Thoracic aorta (tissue), 2 donors: Measurements from ENCODE around the gene HOXA6. TPM values are rescaled to one million over a fixed set of nuclear protein-coding genes. Genes with fewer than 3 reads are reported as not detected.
A peak's percentile ranks its signal among the peaks of the same experiment; 100 is the strongest.

Experiments
- ATAC-seq: fragments of 150-250 bp; one replicate; pipeline ENCODE4 v1.8.0; 2017; ENCODE audit warnings: low read depth; ENCODE audit not compliant: insufficient number of reproducible peaks, low FRiP score
- DNase-seq: peaks from one replicate; pipeline ENCODE4 v3.0.0-alpha.2; 2020; ENCODE audit warnings: low spot score
- H3K27ac ChIP-seq, 2 donors: fragments of 200-600 bp; sonication (generic); 1 replicate in 1 of 2; 2 replicates in 1 of 2; pipeline ENCODE4 v1.5.1; 2016; ENCODE audit warnings: mild to moderate bottlenecking in 2 of 2, moderate library complexity in 2 of 2
- H3K27me3 ChIP-seq: fragments of 200-600 bp; sonication (generic); replicated peaks from 2 replicates; pipeline ENCODE4 v1.6.0; 2016; ENCODE audit warnings: mild to moderate bottlenecking; ENCODE audit not compliant: insufficient read depth
- H3K36me3 ChIP-seq: fragments of 200-600 bp; sonication (generic); one replicate; pipeline ENCODE4 v1.5.1; 2016
- H3K4me1 ChIP-seq, 2 donors: fragments of 200-600 bp; sonication (generic); 1 replicate in 1 of 2; 2 replicates in 1 of 2; pipeline versions ENCODE4 v1.5.1 to v1.6.0; 2016; ENCODE audit warnings: low read depth in 2 of 2, mild to moderate bottlenecking in 1 of 2; ENCODE audit not compliant: control insufficient read depth in 1 of 2
- H3K4me3 ChIP-seq: fragments of 200-600 bp; sonication (generic); 2 replicates; pipeline ENCODE4 v1.5.1; 2016; ENCODE audit warnings: mild to moderate bottlenecking
- H3K9me3 ChIP-seq: fragments of 200-600 bp; sonication (generic); 2 replicates; pipeline ENCODE4 v1.5.1; 2016
- total RNA-seq, 2 donors: library from RNA; depleted of rRNA; stranded (reverse); fragments of >200 nt; gene quantifications; one replicate each; pipeline versions ENCODE4 v1.1.0 to v1.2.3, GENCODE V29; 2016
- TF ChIP-seq, protein P1 (sequence below): fragments of 200-600 bp; sonication (generic); IDR thresholded peaks from one replicate; pipeline ENCODE4 v1.5.1; 2019; ENCODE audit warnings: antibody characterized with exemption

HOXA6 gene
- total RNA-seq, 2 donors from 2014 or later: not detected

DNA sequence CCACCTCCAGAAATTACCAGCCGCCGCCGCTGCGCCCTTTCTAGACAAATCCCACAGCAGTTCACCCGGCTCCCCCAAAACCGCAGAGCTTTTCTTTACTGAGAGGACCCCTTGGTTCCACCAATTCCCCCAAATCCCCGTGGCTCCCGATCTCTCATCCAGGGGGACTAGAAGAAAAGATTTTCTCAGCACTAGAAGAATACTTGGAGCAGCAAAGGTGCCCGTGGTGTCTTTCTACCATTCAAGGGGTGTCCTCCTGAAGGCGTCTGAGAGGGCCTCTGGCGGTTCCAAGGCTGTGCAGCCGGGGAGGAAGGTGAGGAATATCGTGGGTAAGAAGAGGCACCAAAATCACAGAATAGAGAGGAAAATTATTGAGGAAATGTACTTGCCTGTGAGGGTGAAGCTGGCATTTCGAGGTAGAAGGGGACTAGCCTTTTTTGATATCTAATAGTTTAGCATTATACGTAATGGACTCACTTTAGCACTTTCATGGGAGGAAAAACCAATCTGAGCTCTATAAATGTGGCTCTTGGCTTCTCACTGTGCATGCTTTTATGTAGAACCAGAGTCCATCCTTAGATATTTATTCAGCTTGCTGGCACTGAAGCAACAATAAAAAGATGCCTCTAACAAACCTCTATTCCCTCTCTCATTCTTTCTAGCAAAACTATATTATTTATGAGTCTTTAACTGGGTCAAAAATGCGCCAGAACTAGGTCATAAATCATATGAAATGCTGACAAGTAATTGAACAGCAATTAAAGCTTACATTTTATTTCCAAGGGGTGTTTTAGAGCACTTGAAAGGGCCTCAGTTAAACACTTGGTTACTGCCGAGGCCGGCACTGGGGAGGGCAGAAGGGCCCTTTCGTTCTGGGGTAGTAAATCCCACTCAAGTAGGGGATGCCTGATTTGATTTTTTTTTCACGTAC, 31.3 kb downstream of the HOXA6 start:
- Histone ChIP-seq H3K36me3 (no peaks in the 10 kb centered on the region), H3K9me3 (no peaks in the 10 kb centered on the region), H3K4me1 (peaks cover 10 to 41% of the 10 kb centered on the region in 2 donors), H3K27ac (peak overlapping the region; percentile 96 to 99), H3K27me3 (no peaks in the 10 kb centered on the region), H3K4me3 (peak overlapping the region; percentile 99)
- ATAC-seq: no peak
- DNase-seq: no peak
- TF ChIP-seq, protein P1, sequence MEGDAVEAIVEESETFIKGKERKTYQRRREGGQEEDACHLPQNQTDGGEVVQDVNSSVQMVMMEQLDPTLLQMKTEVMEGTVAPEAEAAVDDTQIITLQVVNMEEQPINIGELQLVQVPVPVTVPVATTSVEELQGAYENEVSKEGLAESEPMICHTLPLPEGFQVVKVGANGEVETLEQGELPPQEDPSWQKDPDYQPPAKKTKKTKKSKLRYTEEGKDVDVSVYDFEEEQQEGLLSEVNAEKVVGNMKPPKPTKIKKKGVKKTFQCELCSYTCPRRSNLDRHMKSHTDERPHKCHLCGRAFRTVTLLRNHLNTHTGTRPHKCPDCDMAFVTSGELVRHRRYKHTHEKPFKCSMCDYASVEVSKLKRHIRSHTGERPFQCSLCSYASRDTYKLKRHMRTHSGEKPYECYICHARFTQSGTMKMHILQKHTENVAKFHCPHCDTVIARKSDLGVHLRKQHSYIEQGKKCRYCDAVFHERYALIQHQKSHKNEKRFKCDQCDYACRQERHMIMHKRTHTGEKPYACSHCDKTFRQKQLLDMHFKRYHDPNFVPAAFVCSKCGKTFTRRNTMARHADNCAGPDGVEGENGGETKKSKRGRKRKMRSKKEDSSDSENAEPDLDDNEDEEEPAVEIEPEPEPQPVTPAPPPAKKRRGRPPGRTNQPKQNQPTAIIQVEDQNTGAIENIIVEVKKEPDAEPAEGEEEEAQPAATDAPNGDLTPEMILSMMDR: no peak

DNA sequence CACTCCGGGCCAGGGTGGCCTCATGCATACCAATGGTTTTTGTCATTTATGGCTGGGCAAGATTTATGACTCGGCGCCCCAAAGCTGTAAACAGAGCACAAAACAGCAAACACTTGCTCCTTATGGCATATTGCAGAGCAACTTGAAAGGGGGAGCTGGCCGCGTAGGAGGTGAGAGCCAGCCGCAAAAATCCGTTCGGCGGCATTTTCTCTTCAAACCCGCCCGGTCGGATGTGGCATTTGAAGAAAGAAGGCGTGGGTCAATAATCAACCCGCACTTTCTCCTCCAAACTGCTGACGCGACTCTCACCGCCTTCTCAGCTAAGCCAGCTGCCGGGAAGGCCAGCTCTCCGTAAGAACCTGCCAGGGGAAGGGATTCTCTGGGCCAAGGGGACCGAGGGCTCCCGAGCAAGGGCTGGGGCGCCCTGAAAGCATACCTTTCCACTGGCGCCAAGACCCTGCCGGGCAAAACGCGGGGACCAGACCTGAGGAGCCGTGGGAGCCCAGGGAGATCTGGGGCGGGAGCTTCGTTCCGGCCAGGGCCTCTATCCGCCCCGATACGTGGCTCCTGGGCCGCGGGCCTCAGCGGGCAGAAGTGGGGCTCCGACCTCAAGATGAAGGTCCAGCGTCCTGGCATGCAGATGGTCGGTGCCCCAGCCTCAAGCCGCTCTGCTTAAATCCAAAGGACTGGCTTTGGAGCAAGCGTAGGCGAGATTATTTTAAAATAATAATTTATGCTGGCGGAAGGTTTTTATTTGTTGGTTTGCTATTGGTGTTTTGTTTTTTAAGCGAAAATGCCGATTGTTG, 32.1 kb downstream of the HOXA6 start:
- Histone ChIP-seq H3K27me3 (no peaks in the 10 kb centered on the region), H3K36me3 (no peaks in the 10 kb centered on the region), H3K27ac (peak overlapping the region; percentile 96 to 99), H3K4me3 (peak overlapping the region; percentile 99), H3K4me1 (peaks cover 6 to 38% of the 10 kb centered on the region in 2 donors), H3K9me3 (no peaks in the 10 kb centered on the region)
- DNase-seq (no peak), ATAC-seq (no peak)
- TF ChIP-seq, protein P1: no peak

DNA sequence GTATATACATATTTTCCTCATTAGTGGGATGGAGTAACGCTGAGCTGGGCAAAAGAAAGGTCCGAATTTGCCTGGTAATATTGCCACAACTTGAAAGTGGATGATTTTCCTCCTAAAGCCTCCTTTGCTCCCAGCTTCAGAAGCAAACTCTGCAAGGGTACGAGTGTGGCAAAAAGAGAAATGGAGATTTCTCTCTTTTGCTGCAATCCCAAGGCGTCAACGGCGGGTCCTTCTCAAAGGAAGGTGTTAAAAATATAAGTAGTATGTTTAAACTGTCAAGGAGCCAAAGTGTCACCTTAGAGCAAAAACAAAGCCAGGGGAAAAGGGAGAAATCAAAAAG, 32.7 kb downstream of the HOXA6 start:
- Histone ChIP-seq H3K4me3 (peak overlapping the region; percentile 99), H3K27me3 (no peaks in the 10 kb centered on the region), H3K36me3 (no peaks in the 10 kb centered on the region), H3K4me1 (peaks cover 10 to 38% of the 10 kb centered on the region in 2 donors), H3K27ac (peak overlapping the region; percentile 96 to 99), H3K9me3 (no peaks in the 10 kb centered on the region)
- no peak for ATAC-seq
- TF ChIP-seq, protein P1: no peak
- no peak for DNase-seq

DNA sequence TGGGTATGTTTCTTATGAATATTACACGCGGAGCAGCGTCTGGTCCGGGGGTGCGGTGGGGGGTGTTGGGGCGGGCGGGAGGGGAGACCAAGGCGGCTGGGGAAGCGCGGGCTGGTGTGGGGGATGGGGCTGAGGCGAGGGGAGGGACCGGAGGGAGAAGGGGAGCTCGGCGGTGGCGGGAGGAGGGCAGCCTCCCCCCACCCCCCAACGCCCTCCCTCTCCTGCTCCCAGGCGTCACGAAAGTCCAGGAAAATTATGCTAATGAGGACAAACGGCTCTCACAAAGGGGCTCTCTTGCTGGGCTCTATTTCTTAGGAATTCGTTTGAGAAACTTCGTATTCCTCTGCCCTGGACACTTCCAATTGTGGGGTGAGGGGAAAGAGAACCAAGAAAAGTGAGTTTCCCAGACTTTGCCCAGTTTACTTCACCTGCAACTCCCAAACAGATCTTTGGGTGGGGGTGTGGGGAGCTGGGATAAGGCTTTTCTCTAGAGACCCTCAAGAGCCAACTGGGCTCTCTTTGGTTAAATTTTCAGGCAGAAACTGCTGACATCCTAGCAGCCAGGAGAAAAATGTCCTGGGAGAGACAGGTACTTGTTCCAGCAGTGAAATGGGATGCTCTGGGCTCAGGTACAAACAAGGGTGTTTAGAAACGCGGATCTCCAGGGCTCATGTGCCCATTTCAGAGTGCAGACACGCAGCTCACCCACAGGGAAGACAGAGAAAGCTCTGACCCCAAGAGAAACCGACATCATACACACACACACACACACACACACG, 33.4 kb downstream of the HOXA6 start:
- no peaks in the 10 kb centered on the region for H3K9me3 ChIP-seq
- TF ChIP-seq, protein P1: no peak
- H3K27me3 ChIP-seq: no peaks in the 10 kb centered on the region
- no peaks in the 10 kb centered on the region for H3K36me3 ChIP-seq
- peaks cover 17 to 38% of the 10 kb centered on the region in 2 donors for H3K4me1 ChIP-seq
- ATAC-seq (no peak), DNase-seq (no peak)
- H3K27ac ChIP-seq: peak overlapping the region; percentile 96 to 99
- H3K4me3 ChIP-seq: peak overlapping the region; percentile 99
